Activated naive CD8-positive, alpha-beta T cell treated with anti-CD3 and anti-CD28 coated beads, Interleukin-2, amount 50 U/mL, for 16 hours (primary cell): ENCODE data around the gene GOLGA1.
"Not testable (repeated sequence)": the region's sequence is repeated elsewhere in the genome, so short reads cannot be mapped to it uniquely, and the experiment has no call there.

ENCODE experiments used
- DNase-seq: peaks from one replicate; pipeline ENCODE4 v3.0.0-alpha.2; 2020; ENCODE audit warnings: low read depth, low spot score

GOLGA1 gene

DNA sequence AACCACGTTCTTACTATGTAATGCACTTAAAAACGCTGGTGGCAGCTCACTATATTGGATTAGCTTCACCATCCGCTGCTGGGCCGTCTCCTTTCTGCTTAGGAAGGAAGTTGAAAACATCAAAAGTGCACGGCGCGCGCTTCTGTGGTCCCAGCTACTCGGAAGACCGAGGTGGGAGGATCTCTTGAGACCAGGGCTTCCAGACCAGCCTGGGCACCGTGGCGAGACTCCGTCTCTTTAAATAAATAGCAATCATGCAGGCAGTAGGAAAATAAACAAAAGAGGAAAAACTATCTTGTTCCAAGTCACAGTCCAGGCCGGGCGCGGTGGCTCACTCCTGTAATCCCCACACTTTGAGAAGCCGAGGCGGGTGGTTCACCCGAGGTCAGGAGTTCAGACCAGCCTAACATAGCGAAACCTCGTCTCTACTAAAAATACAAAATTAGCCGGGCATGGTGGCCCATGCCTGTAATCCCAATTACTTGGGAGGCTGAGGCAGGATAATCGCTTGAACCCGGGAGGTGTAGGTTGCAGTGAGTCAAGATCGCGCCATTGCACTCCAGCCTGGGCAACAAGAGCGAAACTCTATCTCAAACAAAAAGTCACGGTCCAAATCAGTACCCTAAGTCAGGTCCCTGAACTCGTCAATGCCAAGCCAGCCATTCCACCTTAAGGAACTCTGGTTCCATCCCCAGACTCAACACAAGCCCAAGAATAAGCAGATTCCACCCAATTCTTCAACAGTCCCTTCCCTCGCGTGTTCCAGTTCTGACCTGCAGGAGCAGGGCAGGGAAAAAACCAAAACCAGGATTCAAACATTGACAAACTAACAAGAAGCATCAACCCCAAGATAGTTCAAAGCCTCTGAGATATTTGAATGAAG, 1.0 kb upstream of the GOLGA1 start:
- peak; percentile 17 for DNase-seq

DNA sequence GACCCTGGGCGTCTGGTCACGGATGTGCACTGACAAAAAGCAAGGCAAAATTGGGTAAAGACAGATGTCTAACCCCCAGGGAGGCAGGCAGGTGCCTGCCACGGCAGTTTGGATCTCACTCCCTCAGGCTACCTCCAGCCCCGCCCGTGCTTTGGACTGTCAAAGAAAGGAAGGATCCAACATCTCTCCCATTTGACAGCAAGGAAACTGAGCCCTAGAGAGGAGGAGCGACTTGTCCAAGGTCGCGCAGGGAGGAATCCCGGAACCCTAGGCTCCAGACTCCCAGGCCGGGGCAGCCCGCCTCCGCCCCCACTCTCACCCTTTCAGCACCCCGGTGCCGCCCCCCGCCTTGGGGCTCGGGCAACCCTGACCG, 376 bp downstream of the GOLGA1 start:
- no peak for DNase-seq

DNA sequence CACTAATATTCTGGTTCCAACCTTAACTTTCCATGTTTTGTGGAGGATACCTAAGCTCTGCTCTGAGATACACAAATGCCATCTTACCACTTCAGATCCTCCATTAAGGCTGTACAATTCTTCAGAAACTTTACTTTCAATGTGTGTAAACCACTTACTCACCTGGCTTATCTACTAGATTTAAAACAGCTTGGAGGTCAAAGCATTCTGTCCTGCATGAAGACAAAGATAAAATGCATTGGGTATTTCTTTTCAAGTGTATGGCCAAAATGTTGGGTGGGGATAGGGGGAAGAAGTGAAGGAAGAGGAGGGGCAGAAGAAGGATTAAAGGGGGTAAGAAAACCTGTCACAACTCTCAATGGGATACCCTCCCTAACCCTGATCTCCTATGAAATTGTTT, 939 bp downstream of the GOLGA1 start:
- DNase-seq, result no peak

DNA sequence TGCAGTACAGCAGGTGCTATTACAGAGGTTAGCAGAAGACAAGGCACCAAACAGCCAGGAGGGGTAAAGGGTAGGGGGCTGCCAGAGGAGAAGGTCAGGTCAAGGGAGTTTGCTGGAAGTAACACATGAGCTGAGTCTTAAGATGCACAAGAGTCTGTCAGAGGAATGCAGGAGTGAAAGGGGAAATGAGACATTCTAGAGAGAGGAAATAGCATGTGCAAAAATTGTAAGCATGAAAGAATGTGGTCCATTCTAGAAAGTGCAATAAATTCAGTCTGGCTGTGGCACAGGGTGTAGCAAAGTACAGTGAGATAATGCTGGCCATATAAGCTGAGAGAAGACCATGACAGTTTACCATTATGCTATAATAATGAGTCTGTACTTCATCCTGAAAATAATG, 6.6 kb downstream of the GOLGA1 start:
- DNase-seq, result no peak

DNA sequence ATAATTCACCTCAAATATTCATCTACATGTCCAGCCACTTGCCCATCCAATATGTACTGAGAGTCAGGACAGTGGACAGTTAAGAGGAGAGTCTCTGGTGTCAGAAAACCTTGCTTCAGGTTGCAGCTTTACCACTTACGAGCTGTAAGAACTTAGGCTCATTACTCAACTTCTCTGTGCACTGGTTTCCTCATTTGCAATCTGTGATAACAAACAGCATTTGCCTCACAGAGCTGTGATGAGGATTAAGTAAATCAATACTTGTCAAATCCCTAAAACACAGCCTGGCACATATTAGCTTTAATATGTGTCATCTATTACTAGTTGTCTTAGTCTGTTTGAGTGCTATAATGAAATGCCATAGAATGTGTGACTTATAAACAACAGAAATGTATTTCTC, 8.6 kb downstream of the GOLGA1 start:
- DNase-seq, result no peak

DNA sequence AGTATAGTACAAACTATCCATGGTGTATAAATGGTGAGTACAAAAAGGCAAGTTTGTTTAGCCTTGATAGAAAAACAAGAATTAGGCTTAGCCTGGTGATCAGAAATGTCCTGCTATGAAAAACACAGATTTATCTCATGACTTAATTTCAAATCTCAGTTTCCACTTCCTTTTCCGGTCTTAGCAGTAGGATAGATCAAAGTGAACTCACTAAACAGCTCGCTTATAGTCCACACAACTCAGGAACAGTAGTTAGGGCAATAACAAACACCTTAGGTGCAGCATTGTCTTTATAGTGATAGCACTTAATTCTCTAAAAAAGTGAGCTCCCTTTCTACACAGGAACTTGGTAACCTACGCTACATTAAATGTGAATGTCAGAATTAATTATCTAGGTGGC, 11.4 kb downstream of the GOLGA1 start:
- no peak for DNase-seq

DNA sequence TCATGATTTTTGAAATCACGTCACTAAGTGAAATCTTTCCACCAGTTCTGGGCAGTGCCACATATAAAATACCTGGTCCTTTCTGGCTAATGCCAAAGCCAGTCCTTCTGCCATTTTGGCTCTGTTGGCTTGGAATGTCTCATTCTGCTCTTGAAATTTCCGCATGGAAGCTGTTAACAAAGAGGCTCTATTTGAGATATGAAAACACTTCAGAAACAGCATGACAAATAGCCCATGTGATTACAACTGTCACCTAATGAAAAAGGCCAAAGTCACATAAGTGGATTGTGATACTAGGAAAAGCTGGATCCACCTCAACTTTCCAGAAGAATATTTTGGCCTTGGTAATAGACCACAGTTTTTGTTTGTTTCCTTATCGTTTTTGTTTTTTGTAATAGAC, 12.8 kb downstream of the GOLGA1 start:
- no peak for DNase-seq

DNA sequence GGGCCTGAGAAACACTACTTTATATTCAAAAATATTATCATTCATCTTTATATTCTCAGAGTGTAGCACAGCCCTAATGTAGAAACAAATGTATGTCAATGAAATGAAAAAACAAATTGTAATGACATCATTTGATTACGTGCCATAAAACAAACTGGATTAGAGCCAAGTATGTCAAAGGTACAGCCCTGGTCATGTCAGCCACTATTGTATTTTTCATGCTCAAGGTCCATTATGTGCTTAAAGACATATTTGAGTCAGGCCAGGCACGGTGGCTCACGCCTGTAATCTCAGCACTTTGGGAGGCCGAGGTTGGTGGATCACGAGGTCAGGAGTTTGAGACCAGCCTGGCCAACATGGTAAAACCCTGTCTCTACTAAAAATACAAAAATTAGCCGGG, 20.5 kb downstream of the GOLGA1 start:
- DNase-seq, result not testable (repeated sequence)

DNA sequence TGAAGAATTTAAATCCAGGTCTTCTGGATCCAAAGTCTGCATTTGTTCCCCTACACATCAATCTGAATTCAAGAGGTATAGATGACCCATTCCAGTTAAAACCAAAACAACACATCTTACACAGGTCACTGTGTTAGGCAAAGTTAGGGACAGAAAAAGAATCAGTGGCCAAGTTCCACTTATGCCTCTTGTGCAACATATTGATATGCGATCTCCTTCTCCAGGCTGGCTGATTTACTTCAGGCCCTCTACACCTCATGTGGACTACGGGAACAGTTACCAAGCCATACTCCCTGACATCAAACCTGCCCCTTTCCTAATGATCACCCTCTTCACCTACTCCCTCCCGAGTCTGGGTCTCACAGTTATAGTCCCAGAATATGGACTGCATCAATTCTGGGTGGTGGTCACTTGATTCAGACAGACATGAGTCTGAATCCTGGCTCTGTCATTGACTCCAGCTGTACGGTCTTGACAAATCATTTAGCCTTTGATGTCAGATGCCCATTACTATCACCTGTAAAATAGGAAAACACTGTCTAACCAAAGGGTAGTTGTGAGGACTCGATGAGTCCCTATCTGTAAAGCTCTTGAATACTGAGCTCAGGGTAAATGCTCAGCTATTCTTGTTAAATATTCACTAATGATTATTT, 26.0 kb downstream of the GOLGA1 start:
- DNase-seq, result no peak

DNA sequence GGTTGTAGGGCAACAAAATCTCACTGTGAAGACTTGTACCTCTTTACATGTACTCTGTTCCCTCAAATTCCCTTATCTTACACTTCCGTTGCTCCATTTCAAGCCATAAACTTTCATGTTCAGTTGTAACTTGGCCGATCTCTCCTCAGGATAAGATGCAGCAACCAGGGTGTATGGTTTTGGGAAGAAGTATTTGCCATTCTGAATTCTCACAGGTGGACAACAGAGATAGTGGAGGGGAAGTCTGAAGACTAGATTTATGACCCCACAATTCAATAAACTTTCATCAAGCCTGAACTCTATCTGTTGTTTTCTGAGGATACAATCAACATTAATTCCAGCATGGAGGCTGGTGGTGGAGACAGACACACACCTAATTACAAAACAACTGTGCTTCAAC, 27.5 kb downstream of the GOLGA1 start:
- DNase-seq, result no peak

DNA sequence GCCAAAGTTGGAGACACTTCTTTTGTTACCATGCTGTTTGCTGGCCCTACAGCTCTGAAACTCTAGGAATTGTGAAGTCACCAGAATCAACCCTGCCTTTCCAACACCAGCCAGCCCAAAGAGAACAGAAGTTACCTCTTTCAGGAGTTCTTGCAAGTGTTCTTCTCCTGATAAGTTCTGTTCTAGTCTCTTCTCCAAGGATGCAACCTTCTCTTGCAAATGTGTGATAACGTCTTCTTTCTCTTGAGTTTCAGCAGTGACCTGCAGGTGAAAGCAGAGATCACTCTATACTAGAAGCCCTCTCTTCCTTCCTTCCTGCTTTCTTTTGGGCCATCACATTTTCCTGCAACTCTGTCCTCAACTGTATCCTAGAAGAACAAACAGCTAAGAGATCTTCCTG, 29.1 kb downstream of the GOLGA1 start:
- no peak for DNase-seq

DNA sequence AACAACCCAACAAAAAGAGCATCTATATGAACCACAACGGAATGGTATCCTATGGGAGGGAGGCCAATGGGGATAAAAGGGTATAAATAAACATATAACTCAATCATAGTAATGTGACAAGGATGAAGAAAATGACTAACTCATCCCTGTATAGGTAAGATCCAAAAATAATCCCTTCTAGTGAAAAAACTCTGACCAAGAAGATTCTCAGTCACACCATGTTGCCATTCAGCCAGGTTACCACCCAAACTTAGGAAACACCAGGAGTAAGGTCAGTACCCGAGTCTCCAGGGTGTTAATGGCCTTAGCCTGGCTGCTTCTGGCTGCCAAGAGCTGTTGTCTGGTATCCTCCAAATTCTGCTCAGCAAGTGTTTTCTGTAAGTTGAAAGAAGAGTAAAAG, 32.8 kb downstream of the GOLGA1 start:
- no peak for DNase-seq

DNA sequence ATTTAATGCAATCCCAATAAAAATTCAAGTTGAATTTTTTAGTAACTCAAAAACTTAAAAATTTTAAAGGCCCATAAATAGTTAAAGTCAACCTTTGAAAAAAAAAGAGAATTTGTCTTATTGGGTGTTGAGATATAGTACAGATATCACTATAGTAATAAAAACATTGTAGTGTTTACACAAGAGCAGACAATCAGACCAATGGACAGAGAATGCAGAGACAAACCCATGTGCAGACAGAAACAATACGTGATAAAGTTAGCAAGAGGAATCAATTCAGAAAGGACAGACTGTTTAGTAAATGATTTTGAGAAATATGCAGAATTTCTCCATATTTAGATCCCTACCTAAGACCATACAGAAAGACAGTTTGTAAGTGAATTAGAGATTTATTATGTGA, 33.9 kb downstream of the GOLGA1 start:
- DNase-seq, result no peak

DNA sequence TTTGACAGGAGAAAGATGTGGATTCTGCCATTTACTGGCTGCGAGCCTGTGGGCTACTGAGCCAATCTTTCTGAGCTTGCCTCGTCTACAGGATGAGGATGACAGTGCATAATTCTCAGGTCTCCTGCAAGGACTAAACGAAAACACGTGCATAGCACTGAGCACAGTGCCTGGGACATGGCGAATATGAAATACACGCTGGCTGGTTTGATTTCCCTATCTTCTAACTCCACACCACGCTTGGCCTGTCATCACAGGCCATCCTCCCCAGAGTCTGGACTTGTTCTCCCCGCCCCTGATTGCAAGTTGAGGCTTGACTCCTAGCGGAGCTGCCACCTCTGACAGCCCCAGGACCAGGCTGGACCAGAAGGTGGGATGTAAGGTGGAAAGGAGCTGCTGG, 41.0 kb downstream of the GOLGA1 start:
- no peak for DNase-seq

DNA sequence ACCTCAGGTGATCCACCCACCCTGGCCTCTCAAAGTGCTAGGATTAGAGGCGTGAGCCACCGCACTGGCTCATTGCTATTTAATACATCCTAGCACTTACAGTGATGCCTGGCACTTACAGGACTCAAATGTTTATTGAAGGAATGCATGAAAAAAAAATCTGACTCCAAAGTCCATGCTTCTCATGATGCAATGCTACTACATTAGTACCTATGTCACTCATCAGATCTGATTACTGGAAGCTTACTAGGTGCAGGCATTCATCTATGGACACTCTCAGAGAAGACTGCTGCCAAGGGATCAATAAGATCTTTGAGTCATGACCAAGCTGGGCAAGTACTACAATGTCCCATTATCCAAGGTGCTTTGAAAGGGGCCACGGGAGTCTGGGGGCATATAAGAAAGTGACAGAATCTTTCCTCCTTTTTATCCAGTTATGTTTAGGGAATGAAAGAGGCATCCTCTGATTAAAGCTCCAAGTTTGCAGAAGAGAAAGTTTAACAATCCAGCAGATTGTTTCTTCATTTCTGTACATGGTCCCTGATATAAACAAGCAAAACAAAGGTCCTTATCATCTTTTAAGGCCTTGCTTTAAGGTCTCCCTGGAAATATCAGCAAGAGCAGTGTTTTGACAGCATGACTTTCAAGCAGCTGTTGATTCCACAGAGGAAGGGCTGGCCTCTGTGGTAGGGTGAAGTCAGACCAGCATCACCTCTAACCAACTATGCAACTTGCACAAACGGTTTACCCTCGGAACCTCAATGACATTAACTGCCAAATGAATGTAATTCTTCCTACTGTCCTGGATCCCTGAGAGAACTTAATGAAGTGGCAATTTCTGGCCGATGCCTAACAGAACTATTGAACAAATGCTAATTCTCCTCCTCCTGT, 43.1 kb downstream of the GOLGA1 start:
- no peak for DNase-seq

DNA sequence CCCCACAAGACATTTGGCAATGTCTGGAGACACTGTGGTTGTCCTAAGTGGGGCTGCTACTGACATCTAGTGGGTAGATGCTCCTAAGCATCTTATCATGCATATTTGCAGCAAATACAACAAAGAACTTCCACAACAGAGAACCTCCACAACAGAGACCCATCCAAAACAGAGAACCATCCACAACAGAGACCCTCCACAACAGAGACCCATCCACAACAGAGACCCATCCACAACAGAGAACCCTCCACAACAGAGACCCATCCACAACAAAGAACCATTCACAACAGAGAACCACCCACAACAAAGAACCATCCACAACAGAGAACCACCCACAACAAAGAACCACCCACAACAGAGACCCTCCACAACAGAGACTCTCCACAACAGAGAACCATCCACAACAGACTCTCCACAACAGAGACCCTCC, 46.1 kb downstream of the GOLGA1 start:
- no peak for DNase-seq

DNA sequence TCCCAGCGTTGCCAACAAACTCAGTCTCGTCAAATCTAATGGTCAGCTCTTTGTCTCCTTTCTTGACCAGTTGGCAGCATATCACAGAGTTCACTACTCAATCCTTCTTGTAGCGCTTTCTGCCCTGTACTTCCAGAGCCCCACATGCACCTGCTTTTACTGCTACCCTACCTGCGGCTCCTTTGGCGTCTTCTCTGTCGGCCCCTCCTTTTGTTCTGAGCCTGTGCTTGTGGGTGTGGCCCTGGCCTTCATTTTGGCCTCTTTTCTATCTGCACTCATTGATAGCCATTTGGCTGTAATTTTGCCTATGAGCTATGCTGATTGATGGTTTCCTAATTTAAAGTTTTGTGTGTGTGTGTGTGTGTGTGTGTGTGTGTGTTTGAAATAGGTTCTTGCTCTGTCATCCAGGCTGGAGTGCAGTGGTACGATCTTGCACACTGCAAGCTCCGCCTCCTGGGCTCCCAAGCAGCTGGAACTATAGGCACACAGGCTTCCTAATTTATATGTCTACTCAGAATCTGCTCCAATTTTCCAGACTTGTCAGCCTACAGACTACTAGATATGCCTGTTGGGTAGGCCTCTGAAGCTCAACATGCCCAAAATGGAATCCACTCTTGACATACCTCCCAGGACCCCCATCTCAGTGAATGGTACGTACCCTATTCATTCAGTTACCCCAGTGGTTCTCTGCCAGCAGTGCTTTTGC, 46.7 kb downstream of the GOLGA1 start:
- no peak for DNase-seq

DNA sequence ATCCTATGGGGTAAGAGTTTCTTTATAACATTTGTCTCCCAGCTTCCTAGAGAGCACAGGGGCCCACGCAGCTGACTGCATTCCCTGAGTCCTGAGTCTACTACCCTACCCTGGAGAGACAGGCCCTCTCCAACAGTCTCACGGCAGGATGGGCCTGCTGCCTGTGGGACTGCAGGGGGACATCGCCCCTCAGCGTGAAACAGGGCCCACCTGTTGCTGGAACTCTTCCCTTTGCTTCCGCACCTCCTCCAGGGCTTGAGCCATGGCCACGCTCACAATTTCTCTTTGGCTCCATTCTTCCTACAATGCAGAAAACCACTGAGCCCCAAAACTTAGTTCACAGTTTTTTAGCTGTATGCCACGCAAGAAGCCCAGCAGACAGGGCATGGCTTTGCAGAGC, 50.7 kb downstream of the GOLGA1 start:
- no peak for DNase-seq

DNA sequence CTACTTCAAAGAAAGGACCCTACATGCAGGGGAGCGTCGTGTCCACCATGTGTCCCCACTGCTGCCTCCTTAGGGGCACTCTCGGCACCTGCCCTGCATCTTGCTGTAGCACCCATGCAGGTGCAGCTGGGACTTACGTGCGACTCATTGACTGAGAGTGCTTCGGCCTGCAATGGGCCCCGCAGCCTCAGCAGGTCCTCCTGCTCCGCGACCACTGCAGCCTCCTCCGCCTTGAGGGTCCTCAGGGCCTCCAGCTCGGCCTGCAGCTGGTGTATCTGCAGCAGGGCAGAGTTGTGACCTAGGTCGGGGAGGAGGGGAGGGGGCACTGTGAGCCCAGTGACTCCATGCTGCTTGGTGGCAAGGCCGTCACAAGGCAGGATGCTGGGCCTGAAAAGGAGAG, 51.9 kb downstream of the GOLGA1 start:
- no peak for DNase-seq

DNA sequence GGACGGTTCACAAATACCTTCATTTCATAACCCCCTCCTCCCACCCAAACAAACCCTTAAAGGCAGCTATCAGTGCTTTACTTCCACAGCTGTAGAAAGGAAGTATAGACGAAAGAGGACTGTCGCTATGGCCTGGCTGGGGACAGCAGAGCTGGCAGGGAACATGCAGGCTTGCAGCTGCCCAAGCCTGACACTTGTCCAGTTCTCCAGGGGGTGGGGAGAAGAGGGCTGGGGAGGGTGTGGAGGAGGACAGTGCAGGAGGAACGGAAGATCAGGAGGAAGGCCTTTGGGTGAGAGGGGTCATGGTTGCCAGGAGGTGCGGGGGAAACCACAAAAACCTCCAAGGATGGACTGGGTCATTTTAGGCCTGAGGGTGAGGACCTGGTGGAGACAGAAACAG, 53.1 kb downstream of the GOLGA1 start:
- no peak for DNase-seq

DNA sequence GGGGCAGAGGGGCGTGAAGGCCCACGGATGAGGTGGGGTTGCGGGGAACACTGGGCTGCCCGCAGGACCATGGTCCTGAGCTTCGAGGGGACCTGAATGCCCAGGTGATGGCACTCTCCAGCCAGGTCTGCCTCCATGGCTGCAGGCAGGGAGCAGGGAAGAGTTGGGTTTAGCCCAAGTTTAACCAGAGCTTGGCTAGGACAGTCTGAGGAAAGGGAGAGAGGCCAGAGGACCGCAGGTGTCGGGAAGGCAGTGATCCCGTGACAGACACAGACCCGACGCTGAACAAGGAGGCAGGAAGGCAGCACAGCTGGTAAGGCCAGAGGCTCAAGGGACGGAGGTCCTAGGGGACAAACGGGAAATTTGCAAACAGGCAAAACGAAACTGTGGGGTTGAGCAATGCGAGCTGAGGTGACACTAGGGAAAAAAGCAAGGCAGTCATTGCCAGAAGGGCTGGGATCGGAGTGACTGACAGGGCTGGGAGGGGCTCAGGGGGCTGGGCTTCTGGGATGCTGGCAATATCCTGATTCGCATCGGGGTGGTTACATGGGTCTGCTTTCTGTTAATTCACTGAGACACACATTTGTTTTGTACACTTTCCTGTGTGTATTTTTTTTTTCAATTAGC, 53.9 kb downstream of the GOLGA1 start:
- no peak for DNase-seq
